AML-193 (cell line): ENCODE measurements around the gene ST7.
A peak's percentile ranks its signal among the peaks of the same experiment; 100 is the strongest.

Source experiments
- DNase-seq, 2 experiments: peaks; one replicate each; lab custom pipeline; 2025; lab: John Stamatoyannopoulos, UW

ST7 gene

GRCh38 chr7:116979430-116979829 lies 26.1 kb downstream of the ST7 start:
- no peak for DNase-seq

- DNase-seq = no peak
Measured at GRCh38 chr7:116980354-116980753, 27.1 kb downstream of the ST7 start.

- DNase-seq = no peak
Measured at GRCh38 chr7:116981939-116982338, 28.6 kb downstream of the ST7 start.

GRCh38 chr7:116984511-116984910 lies 31.2 kb downstream of the ST7 start:
- no peak for DNase-seq

- peak; percentile 35 to 56 for DNase-seq
Measured at GRCh38 chr7:116984917-116985316, 31.6 kb downstream of the ST7 start.

GRCh38 chr7:116985575-116985974 lies 32.3 kb downstream of the ST7 start:
- DNase-seq = no peak

GRCh38 chr7:116986611-116987565 lies 33.6 kb downstream of the ST7 start:
- no peak for DNase-seq

DNA sequence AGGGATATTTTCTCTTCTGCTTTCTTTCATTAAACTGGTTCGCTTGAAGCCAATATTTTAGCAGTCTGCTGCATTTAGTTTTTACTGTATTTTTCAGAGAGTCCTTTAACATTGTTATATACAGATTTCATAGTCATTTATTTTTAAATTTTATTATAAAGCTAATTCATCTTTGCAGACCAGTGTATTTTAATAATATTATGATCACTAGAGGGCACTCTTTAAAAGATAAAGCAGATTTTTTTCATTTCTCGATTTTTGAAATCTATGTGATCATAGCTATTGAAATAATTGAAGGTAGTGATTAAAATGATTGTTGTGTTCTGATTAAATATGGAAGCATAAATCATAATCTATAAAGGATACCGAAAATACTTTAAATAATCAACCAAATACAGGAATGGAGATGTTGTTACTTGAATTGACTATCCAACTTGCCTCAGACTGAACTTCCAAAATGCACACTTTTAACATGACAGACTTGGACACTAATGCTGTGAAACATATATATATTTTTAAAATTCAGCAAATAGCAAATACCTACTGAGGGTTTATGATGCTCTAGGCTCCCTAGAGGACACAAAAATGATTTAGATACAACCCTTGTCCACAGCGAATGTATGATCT lies 35.2 kb downstream of the ST7 start:
- DNase-seq = peak; percentile 29 to 38

- DNase-seq = no peak
Measured at GRCh38 chr7:116990056-116990455, 36.8 kb downstream of the ST7 start.

GRCh38 chr7:116991233-116991632 lies 37.9 kb downstream of the ST7 start:
- no peak for DNase-seq

GRCh38 chr7:116994611-116995010 lies 41.3 kb downstream of the ST7 start:
- no peak for DNase-seq

DNA sequence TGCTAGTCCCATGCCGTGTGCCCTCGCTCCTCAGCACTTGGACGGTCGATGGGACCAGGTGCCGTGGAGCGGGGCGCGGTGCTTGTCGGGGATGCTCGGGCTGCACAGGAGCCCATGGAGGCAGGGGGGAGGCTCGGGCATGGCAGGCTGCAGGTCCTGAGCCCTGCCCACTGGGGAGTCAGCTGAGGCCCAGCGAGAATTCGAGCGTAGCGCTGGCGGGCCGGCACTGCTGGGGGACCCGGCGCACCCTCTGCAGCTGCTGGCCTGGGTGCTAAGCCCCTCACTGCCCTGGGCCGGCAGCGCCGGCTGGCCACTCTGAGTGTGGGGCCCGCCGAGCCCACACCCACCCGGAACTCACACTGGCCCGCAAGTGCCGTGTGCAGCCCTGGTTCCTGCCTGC lies 44.7 kb downstream of the ST7 start:
- DNase-seq = no peak

DNA sequence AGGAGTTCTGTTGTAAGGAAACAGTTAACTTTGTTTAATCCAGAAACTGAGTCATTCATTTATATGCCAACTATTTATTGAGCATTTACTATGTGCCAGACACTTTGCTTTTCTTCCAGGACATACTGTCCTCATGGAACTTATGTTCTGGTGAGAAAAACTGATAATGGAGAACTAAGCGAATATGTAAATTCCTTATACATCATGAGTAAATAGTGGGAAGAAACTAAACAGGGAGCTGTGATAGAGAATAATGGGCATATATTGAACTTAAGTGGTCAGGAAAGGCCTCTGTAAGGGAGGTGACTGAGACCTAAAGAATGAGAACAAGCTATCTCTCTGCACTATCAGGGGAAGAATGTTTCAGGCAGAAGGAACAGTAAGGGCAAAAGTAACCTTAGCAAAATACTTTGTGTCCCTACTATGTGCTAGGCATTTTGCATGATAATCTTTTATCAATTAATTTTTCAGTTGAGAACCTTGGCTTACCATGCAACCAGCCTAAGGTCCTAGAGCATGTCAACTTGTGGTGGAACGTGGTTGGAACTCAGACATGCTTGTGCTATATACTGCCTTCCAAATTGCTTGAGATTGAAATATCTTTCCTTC lies 45.4 kb downstream of the ST7 start:
- DNase-seq = no peak

DNA sequence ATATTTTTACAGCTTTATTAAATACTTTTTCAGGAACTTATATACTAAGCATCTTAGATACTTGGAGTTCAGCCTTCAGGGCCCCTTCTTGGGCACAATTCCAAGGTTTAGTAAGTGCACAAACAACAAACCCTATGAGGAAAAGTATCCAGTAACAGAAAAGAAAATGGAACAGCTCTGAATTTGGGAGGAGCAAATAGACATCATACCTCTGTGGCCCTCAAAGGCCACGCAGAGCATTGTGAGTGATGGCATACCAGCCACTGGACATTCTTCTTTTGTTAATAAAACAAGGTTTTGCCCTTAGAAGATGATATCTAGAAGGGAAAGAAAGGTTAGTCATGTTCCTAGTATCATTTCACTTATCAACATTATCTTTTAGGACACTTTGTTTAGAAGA lies 46.0 kb downstream of the ST7 start:
- DNase-seq = no peak

- no peak for DNase-seq
Measured at GRCh38 chr7:117001283-117001682, 48.0 kb downstream of the ST7 start.

GRCh38 chr7:117004899-117005298 lies 51.6 kb downstream of the ST7 start:
- DNase-seq = no peak

DNA sequence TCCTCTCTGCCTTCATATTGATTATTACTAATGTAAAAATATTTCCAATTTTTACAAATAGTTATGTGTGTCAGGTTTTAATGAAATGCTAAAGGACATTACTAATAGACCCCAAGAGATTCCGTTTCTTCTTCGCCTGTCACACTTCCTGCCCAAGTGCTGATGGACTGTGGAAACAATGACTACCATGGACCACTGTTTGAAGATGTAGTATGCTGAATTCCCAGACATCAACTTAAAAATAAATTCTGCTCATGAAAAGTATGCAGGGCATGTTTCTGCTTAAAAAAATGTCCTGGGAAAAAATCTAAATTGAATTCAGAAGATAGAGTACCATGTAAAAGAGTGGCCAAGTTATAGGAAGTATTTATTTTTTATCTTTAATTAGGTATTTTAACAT lies 52.1 kb downstream of the ST7 start:
- DNase-seq = no peak

DNA sequence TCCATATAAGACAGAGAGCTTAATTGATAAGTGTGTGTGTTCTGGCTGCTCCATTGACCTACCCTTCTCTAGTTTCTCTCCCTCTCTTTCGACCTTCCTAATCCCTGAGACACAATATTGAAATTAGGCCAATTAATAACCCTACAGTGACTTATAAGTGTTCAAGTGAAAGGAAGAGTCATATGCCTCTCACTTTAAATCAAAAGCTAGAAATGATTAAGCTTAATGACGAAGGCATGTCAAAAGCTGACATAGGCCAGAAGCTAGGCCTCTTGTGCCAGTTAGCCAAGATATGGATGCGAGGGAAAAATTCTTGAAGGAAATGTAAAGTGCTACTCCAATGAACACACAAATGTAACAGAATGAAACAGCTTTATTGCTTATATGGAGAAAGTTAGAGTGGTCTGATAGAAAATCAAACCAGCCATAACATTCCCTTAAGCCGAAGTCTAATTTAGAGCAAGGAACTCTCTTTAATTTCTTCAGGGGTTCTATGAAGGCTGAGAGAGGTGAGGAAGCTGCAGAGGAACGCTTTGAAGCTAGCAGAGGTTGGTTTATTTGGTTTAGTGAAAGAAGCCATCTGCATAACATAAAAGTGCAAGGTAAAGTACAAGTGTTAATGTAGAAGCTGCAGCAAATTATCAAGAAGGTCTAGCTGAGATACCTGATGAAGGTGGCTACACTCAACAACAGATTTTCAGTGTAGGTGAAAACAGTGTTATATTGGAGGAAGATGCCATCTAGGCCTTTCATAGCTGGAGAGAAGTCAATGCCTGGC lies 53.8 kb downstream of the ST7 start:
- DNase-seq = no peak

DNA sequence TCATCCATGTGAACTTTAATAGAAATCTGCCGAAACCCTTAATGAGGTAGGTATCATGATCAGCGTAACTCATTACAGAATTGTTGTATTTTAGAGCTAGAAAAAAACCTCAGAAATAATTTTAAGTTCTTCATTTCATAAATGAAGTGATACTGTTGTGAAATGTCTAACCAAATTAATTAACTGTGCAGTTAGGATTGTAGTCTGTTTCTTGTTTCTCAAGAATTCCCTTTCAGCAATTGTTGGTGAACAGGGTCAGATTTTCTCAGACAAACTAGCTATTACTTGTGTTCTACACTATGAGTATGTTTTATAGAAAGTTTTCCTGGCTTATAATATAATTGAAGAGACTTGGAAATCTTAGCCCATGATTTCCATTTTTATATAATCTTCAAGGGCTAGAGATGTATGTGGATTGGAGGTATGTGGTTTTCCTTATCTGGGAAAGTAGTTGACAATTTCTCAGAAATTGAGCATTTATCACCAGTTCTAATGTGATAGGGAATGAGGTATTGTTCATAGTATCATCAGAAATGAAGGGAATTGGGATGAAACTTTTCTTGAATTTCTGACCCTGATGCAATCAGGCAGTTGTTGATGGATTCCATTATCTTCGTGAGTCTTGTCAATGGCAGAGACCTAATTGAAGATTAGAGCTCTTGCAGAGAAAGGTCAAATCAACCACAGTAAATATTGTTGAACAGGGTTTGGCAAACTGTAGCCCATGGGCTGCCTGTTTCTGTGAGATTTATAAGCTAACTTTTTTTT lies 55.0 kb downstream of the ST7 start:
- no peak for DNase-seq

GRCh38 chr7:117008886-117009531 lies 55.7 kb downstream of the ST7 start:
- peak; percentile 55 to 65 for DNase-seq
